Nephron progenitor cell (in vitro differentiated cells): ENCODE measurements around the gene CEMIP2.

Source experiments
- DNase-seq: peaks from one replicate; pipeline ENCODE4 v3.0.0; 2021
- H3K27ac Mint-ChIP-seq: 2 replicates; pipeline ENCODE4 v1.8.0; 2021; ENCODE audit warnings: mild to moderate bottlenecking, moderate library complexity, mixed read lengths
- H3K27me3 Mint-ChIP-seq: 2 replicates; pipeline ENCODE4 v1.8.0; 2021; ENCODE audit warnings: mild to moderate bottlenecking, low read depth, mixed read lengths; ENCODE audit not compliant: poor library complexity
- H3K36me3 Mint-ChIP-seq: 2 replicates; pipeline ENCODE4 v1.8.0; 2021; ENCODE audit warnings: low read depth, mixed read lengths
- H3K4me1 Mint-ChIP-seq: 2 replicates; pipeline ENCODE4 v1.8.0; 2021; ENCODE audit warnings: mixed read lengths
- H3K4me3 Mint-ChIP-seq: 2 replicates; pipeline ENCODE4 v1.8.0; 2021; ENCODE audit warnings: mild to moderate bottlenecking, moderate library complexity, mixed read lengths
- H3K9me3 Mint-ChIP-seq: 2 replicates; pipeline ENCODE4 v1.8.0; 2021; ENCODE audit warnings: mild to moderate bottlenecking, moderate library complexity, mixed read lengths
- CTCF ChIP-seq: fragments of 200-600 bp; sonication (generic); IDR thresholded peaks from 2 replicates; pipeline ENCODE4 v1.5.0; 2021; ENCODE audit warnings: antibody characterized with exemption

CEMIP2 gene

DNA sequence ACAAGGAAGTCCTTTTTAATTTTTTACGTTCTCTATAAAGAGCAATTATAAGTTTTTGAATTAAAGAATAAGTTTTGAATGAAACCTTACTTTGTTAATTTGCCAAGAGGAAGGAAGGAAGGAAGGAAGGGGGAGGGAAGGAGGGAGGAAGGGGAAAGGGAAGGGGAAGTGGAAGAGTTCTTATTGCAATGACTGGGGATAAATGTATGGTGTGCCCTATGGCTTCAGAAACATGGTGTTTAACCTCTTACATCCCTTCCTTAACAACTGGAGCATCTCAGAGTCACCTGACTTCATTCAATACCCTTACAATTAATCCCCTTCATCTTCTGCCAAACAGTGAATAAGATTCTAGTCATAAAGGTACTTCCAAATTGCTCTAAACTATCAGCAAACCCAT lies 16.0 kb downstream of the CEMIP2 start:
- Mint-ChIP-seq H3K27me3 (no peaks in the 10 kb centered on the region), H3K4me3 (no peak overlapping the region), H3K4me1 (peaks cover 26% of the 10 kb centered on the region), H3K36me3 (peaks cover 37% of the 10 kb centered on the region), H3K9me3 (no peaks in the 10 kb centered on the region), H3K27ac (no peak overlapping the region)
- no peak for DNase-seq
- no peak for TF ChIP-seq CTCF

DNA sequence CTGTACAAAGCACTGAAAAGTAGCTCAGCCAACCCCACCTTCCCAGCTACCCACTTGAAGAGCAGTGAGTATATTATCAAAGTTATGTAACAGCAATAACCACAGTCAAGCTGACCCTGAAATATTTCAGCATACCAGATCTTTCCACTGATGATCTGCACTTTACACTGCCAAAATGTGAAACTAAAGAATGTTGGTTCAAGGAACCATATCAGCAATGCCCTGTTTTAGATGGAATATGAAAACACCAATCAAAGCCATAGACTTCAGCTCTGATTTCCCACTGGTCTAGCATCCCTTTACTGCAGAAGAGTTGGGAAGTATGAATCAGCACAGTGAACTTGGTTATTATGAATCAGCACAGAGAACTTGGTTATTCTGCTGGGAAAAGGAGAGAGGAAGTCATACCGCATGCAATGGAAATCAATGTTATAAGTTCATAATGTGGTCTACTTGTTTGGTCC lies 20.0 kb downstream of the CEMIP2 start:
- Mint-ChIP-seq H3K36me3 (peaks cover 60% of the 10 kb centered on the region), H3K4me1 (peaks cover 8% of the 10 kb centered on the region), H3K27ac (no peak overlapping the region), H3K4me3 (no peak overlapping the region), H3K27me3 (no peaks in the 10 kb centered on the region), H3K9me3 (no peaks in the 10 kb centered on the region)
- DNase-seq = no peak
- TF ChIP-seq CTCF = no peak

GRCh38 chr9:71747576-71747975 lies 20.7 kb downstream of the CEMIP2 start:
- TF ChIP-seq CTCF = no peak
- Mint-ChIP-seq H3K4me3 (no peak overlapping the region), H3K36me3 (peaks cover 60% of the 10 kb centered on the region), H3K9me3 (no peaks in the 10 kb centered on the region), H3K4me1 (peaks cover 2% of the 10 kb centered on the region), H3K27ac (no peak overlapping the region), H3K27me3 (no peaks in the 10 kb centered on the region)
- no peak for DNase-seq

- no peak overlapping the region for H3K4me3 Mint-ChIP-seq
- no peak for TF ChIP-seq CTCF
- no peaks in the 10 kb centered on the region for H3K27me3 Mint-ChIP-seq
- H3K9me3 Mint-ChIP-seq = no peaks in the 10 kb centered on the region
- no peak for DNase-seq
- no peak overlapping the region for H3K27ac Mint-ChIP-seq
- peaks cover 67% of the 10 kb centered on the region for H3K36me3 Mint-ChIP-seq
- H3K4me1 Mint-ChIP-seq = no peaks in the 10 kb centered on the region
Observed at GRCh38 chr9:71746758-71747125, 21.6 kb downstream of the CEMIP2 start.

GRCh38 chr9:71746023-71746757 lies 22.1 kb downstream of the CEMIP2 start:
- Mint-ChIP-seq H3K27ac (no peak overlapping the region), H3K4me1 (no peaks in the 10 kb centered on the region), H3K27me3 (no peaks in the 10 kb centered on the region), H3K4me3 (no peak overlapping the region), H3K9me3 (no peaks in the 10 kb centered on the region), H3K36me3 (peaks cover 66% of the 10 kb centered on the region)
- no peak for DNase-seq
- no peak for TF ChIP-seq CTCF
